Measurements from ENCODE around the gene ARMS2.

- TF ChIP-seq CTCF (IDR thresholded peaks at IDR 0.05; ENCODE audit: low read length), result no peak
- no peak for TF ChIP-seq EZH2 (IDR thresholded peaks at IDR 0.05; ENCODE audit: borderline replicate concordance, low read length)
Observed at GRCh38 chr10:122446668-122447423, 7.6 kb upstream of the ARMS2 start.

Data from OCI-LY1 (cell line).